Mucosa of stomach (tissue), 1 donor: Measurements from ENCODE around the gene ACAP2.

Experiments used
- H3K27me3 ChIP-seq: one replicate; pipeline ENCODE4 v1.7.0; 2013; ENCODE audit warnings: mild to moderate bottlenecking, low read length; ENCODE audit not compliant: control insufficient read depth, insufficient read depth
- H3K36me3 ChIP-seq: one replicate; pipeline ENCODE4 v1.7.0; 2013; ENCODE audit warnings: low read length; ENCODE audit not compliant: control insufficient read depth, insufficient read depth
- H3K4me1 ChIP-seq: one replicate; pipeline ENCODE4 v1.7.0; 2013; ENCODE audit warnings: mild to moderate bottlenecking, low read length; ENCODE audit not compliant: control insufficient read depth, insufficient read depth
- H3K4me3 ChIP-seq: one replicate; pipeline ENCODE4 v1.7.0; 2013; ENCODE audit warnings: low read length
- H3K9ac ChIP-seq: one replicate; pipeline ENCODE4 v1.7.0; 2013; ENCODE audit warnings: mild to moderate bottlenecking, low read length, moderate library complexity
- H3K9me3 ChIP-seq: one replicate; pipeline ENCODE4 v1.7.0; 2013; ENCODE audit warnings: mild to moderate bottlenecking, low read length, moderate library complexity; ENCODE audit not compliant: control insufficient read depth
- donor health status: Pancreatic carcinoma.

Gene ACAP2

GRCh38 chr3:195441051-195441450, 1.8 kb downstream of the ACAP2 start:
- H3K36me3 ChIP-seq, result no peaks in the 10 kb centered on the region
- H3K27me3 ChIP-seq, result no peaks in the 10 kb centered on the region
- H3K4me1 ChIP-seq, result peaks cover 12% of the 10 kb centered on the region
- H3K4me3 ChIP-seq, result no peak overlapping the region
- H3K9me3 ChIP-seq, result no peaks in the 10 kb centered on the region
- H3K9ac ChIP-seq, result peak overlapping the region; percentile 80

- H3K4me1 ChIP-seq, result peaks cover 12% of the 10 kb centered on the region
- H3K9ac ChIP-seq, result no peak overlapping the region
- H3K27me3 ChIP-seq, result no peaks in the 10 kb centered on the region
- H3K9me3 ChIP-seq, result no peaks in the 10 kb centered on the region
- H3K4me3 ChIP-seq, result no peak overlapping the region
- H3K36me3 ChIP-seq, result no peaks in the 10 kb centered on the region
Measured at GRCh38 chr3:195440379-195440778, 2.4 kb downstream of the ACAP2 start.

GRCh38 chr3:195438371-195438770, 4.4 kb downstream of the ACAP2 start:
- Histone ChIP-seq H3K4me1 (peaks cover 7% of the 10 kb centered on the region), H3K27me3 (no peaks in the 10 kb centered on the region), H3K9me3 (no peaks in the 10 kb centered on the region), H3K9ac (no peak overlapping the region), H3K4me3 (no peak overlapping the region), H3K36me3 (no peaks in the 10 kb centered on the region)

- Histone ChIP-seq H3K4me3 (no peak overlapping the region), H3K36me3 (no peaks in the 10 kb centered on the region), H3K9me3 (no peaks in the 10 kb centered on the region), H3K9ac (no peak overlapping the region), H3K27me3 (no peaks in the 10 kb centered on the region), H3K4me1 (no peaks in the 10 kb centered on the region)
Measured at GRCh38 chr3:195425849-195426248, 17.0 kb downstream of the ACAP2 start.

GRCh38 chr3:195423818-195424217, 19.0 kb downstream of the ACAP2 start:
- Histone ChIP-seq H3K4me1 (no peaks in the 10 kb centered on the region), H3K27me3 (no peaks in the 10 kb centered on the region), H3K9me3 (no peaks in the 10 kb centered on the region), H3K4me3 (no peak overlapping the region), H3K36me3 (no peaks in the 10 kb centered on the region), H3K9ac (no peak overlapping the region)

GRCh38 chr3:195421400-195421799, 21.4 kb downstream of the ACAP2 start:
- Histone ChIP-seq H3K4me3 (no peak overlapping the region), H3K9me3 (no peaks in the 10 kb centered on the region), H3K27me3 (no peaks in the 10 kb centered on the region), H3K4me1 (no peaks in the 10 kb centered on the region), H3K36me3 (no peaks in the 10 kb centered on the region), H3K9ac (no peak overlapping the region)

GRCh38 chr3:195416795-195417194, 26.0 kb downstream of the ACAP2 start:
- Histone ChIP-seq H3K9me3 (no peaks in the 10 kb centered on the region), H3K4me3 (no peak overlapping the region), H3K36me3 (no peaks in the 10 kb centered on the region), H3K9ac (no peak overlapping the region), H3K4me1 (no peaks in the 10 kb centered on the region), H3K27me3 (no peaks in the 10 kb centered on the region)

GRCh38 chr3:195411836-195412235, 31.0 kb downstream of the ACAP2 start:
- no peaks in the 10 kb centered on the region for H3K9me3 ChIP-seq
- no peaks in the 10 kb centered on the region for H3K4me1 ChIP-seq
- no peak overlapping the region for H3K9ac ChIP-seq
- no peaks in the 10 kb centered on the region for H3K27me3 ChIP-seq
- no peak overlapping the region for H3K4me3 ChIP-seq
- no peaks in the 10 kb centered on the region for H3K36me3 ChIP-seq

GRCh38 chr3:195410546-195410945, 32.3 kb downstream of the ACAP2 start:
- H3K36me3 ChIP-seq, result no peaks in the 10 kb centered on the region
- no peak overlapping the region for H3K9ac ChIP-seq
- H3K27me3 ChIP-seq, result no peaks in the 10 kb centered on the region
- no peaks in the 10 kb centered on the region for H3K9me3 ChIP-seq
- H3K4me1 ChIP-seq, result no peaks in the 10 kb centered on the region
- H3K4me3 ChIP-seq, result no peak overlapping the region

- no peaks in the 10 kb centered on the region for H3K4me1 ChIP-seq
- no peaks in the 10 kb centered on the region for H3K27me3 ChIP-seq
- no peaks in the 10 kb centered on the region for H3K36me3 ChIP-seq
- no peak overlapping the region for H3K4me3 ChIP-seq
- H3K9me3 ChIP-seq, result no peaks in the 10 kb centered on the region
- H3K9ac ChIP-seq, result no peak overlapping the region
Measured at GRCh38 chr3:195407531-195408409, 35.0 kb downstream of the ACAP2 start.

GRCh38 chr3:195405651-195406050, 37.2 kb downstream of the ACAP2 start:
- Histone ChIP-seq H3K4me3 (no peak overlapping the region), H3K4me1 (peaks cover 8% of the 10 kb centered on the region), H3K27me3 (no peaks in the 10 kb centered on the region), H3K9me3 (no peaks in the 10 kb centered on the region), H3K9ac (no peak overlapping the region), H3K36me3 (no peaks in the 10 kb centered on the region)

GRCh38 chr3:195403841-195404408, 38.9 kb downstream of the ACAP2 start:
- Histone ChIP-seq H3K4me3 (no peak overlapping the region), H3K27me3 (no peaks in the 10 kb centered on the region), H3K9ac (no peak overlapping the region), H3K36me3 (no peaks in the 10 kb centered on the region), H3K9me3 (no peaks in the 10 kb centered on the region), H3K4me1 (peaks cover 8% of the 10 kb centered on the region)
